GM18517 (cell line): Measurements from ENCODE around the gene SH3RF1.
A peak's percentile ranks its signal among the peaks of the same experiment; 100 is the strongest.

Source experiments
- ATAC-seq: cut with Tn5 transposase; IDR thresholded peaks from one replicate; pipeline ENCODE4 v1.9.1; 2021; ENCODE audit warnings: mild to moderate bottlenecking, moderate library complexity; ENCODE audit not compliant: unreplicated experiment

SH3RF1 gene

DNA sequence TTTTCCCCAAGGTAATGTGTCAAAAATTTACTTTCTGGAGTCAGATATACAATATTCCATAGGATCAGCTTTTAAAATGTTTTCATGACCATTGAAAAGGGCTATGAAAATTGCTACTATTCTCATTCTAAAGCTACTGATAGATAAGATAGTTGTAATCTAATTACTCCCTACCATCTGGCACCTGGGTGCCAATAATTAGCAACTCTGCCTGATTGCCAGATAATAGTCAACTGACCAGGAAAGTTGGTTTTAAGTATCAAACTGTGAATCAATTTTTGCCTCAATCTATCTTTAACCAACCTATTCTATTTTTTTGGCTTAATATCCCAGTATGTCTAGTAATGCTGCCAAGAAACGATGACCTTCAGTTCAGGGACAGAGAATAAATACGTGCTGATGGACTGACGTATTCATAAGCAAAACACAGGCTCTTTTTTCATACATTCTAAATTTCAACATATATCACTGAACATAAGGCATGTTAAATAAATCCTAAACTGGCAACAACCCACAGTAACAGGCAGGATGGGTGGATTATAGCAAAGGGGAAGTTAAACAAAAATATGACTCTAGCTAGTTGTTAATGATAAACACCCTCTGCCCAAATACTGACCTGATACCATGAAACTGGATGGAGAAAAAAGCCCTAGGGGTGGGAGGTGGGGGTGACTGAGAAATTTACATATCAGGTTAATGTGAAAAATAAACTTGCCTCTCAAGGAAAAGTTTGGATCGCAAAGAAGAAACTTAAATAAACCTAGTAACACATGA is 18.2 kb downstream of the SH3RF1 start:
- ATAC-seq: peak; percentile 77

DNA sequence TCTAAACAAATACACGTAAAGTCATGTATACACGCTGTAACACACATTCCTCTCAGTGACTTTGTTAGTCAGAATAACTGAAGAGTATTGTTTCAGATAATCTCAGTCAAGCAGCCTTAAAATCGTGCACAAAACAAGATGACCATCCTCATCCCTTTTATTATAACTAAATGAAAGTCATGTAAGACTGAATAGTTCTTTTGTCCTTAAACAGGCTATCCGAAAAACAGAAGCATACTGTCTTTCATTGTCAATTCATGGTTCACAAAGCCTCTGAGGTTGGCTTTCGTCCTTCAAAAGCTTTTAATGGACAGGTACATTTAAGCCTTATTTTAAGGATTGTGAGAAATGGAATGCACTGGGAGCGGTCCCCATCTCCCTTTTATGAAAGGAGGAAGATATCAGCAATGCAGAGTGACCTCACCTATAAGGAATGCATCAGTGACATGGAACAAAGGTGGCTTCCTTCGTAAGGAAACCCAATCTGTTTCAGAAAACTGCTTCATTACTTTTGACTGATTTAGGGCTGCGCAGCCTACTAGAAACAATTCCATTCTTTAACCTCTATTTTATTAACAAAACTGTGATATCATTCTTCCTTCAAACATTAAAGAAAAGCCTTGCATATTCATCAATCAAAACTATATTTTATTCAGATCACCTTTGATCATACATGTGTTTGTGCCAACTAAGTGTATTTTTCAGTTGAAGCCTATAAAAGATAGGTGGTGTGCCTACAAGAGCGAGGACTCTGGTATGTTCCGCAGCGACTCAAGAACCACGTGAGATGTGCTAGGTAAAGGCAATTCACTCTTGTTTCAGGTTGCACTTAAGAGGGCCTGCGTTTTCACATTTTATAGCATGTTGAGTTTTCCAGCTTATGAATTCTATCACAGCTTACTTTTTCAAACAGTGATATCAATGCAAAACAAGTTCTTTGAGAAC is 19.2 kb downstream of the SH3RF1 start:
- ATAC-seq: no peak

- ATAC-seq: no peak
Observed at GRCh38 chr4:169250796-169251195, 20.0 kb downstream of the SH3RF1 start.

GRCh38 chr4:169249999-169250398 is 20.8 kb downstream of the SH3RF1 start:
- ATAC-seq: no peak

- ATAC-seq: no peak
Observed at GRCh38 chr4:169249214-169249973, 21.4 kb downstream of the SH3RF1 start.

DNA sequence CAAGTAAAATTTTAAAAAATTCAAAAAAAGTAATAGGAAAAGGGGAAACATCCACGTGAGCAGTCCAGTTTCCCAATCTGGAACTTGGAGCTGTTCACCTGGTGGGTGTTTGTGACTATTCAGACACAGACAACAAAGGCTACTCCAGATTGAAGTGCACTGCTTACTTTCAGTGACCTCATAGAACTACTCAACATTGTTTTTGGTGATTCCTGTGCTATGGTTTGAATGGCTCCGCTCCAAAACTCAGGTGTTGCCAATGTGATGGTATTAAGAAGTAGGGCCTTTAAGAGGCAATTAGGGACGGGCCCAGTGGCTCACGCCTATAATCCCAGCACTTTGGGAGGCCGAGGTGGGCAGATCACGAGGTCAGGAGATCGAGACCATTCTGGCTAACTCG is 22.1 kb downstream of the SH3RF1 start:
- no peak for ATAC-seq

DNA sequence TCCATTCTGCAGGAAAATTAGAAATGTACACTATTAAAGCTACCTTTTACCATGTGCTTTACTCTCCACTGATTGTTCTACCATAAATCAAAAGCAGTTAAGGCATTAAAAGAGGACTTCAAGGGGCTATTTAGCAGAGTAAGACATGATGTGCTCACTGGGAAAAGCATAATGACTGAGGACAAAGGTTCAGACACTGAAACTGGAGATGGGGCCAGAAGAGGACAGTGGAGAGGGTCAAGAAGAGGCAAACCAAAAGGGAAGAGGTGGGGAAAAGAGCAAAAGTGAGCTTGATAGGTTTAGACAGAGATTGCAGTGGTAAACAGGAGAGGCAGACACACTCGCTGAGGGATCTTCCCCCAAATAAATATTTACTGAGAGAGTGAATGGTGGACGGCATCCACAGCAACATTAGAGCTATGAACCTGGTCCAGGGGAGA is 23.8 kb downstream of the SH3RF1 start:
- ATAC-seq: no peak

- no peak for ATAC-seq
Observed at GRCh38 chr4:169246279-169246678, 24.5 kb downstream of the SH3RF1 start.

DNA sequence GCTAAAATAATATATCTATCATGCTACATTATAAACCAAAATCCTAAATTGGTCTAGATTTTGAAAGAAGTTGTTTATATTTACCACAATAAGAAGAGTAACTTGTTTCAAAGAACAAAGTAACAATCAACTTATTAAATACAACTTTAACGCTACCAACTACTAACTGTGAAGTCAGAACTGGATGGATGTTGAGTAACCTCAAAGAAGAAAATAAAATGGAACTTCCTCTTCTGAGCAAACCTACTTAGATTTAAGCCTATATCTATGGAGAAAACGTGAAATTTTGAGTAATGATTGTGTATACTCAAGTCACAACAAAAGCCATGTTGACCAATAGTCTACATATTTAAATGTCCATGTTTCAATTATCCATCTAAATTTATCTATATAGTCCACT is 25.7 kb downstream of the SH3RF1 start:
- ATAC-seq: no peak

- no peak for ATAC-seq
Observed at GRCh38 chr4:169243825-169244609, 26.7 kb downstream of the SH3RF1 start.

DNA sequence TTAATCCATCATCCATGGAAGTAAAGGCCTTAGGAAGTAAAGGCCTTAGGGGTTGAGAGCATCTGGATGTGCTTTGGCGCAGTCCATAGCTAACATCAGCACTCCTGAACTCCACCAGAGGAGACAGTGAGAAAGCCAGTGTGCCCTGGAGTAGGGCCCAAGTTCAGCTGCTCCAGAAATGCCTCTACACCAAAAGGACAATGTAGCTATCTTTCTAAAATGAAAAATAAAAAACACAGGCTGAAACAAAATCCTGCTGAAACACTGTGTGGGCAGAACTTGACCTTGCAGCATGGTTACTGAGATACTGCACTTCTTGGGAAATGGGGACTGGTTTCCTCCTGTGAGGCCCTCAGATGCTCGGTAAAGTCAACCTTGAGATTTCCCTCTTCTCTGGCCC is 29.3 kb downstream of the SH3RF1 start:
- ATAC-seq: no peak

DNA sequence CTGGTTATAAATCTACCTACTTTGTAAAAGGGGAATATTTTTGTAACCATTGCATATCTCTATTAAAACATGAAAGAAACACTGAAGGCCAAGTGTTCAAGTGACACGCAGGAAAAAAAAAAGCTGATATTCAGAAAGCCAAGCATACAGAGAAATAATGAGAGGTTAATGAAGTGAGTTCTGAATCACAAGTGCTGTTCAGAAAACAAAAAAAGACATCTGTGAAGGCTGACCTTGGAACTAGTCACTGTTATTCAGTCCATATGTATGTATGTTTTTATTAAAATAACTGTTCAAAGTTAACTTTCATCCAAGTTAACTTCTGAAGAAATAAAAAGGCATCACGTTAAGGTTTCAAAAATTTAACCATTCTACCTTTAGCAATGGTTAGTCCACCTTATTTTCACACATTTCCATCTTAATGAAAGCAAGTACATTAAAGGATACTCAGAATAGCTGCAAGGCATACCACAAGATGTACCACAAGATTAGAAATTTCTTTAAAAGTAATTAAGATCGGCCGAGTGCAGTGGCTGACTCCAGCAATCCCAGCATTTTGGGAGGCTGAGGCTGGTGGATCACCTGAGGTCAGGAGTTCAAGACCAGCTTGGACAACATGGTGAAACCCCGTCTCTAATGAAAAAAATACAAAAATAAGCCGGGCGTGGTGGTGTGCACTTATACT is 31.4 kb downstream of the SH3RF1 start:
- no peak for ATAC-seq

- no peak for ATAC-seq
Observed at GRCh38 chr4:169238445-169238844, 32.3 kb downstream of the SH3RF1 start.

- ATAC-seq: no peak
Observed at GRCh38 chr4:169236873-169237626, 33.7 kb downstream of the SH3RF1 start.

- no peak for ATAC-seq
Observed at GRCh38 chr4:169236078-169236477, 34.7 kb downstream of the SH3RF1 start.

DNA sequence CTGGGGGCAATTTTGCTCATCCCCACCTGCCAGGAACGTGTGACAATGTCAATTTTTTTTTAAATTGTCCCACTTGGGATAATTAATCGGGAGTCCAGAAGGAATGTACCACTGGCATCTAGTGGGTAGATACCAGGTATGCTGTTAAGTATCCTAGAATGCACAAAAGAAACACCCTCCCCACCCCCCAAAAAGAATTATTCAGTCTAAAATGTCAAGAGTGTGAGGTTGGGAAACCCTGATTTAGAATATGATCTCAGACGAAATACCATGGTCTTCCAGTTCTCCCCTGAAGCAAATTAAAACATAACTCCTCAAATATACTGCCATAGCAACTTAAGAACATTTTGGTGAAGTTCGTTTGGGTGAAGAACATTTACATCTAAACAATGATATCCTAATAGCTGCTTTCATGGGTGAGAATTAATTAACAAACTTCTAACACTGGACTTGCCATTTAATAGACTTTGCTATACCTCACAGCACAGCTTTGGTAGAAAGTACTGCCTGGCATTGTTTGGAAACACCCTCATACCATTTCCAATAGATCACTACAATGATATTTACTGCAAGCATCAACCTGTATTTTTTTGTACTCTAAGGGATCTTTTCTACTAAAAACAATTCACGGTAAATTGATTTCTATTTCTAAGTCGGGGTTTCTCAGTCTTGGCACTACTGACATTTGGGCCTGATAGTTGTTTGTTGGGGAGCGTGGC is 36.5 kb downstream of the SH3RF1 start:
- no peak for ATAC-seq

DNA sequence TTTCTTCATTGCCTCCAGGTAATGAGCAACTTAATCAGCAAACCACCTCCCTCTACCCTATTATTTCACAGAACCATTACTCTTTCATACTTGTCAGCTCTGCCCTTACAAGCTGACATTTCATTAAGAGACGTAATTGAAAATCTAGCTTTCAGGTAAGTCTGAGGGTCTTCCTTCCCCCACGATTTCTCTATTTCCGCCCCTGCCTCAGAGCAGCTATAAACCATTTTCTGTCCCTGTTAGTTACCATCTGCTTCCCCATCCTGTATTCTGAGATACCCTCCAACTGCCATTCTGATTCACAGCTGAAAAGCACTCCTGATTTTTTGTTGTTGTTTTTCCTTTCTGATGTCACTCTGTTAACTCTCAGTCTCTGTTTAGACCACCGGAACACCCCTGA is 37.1 kb downstream of the SH3RF1 start:
- ATAC-seq: no peak

DNA sequence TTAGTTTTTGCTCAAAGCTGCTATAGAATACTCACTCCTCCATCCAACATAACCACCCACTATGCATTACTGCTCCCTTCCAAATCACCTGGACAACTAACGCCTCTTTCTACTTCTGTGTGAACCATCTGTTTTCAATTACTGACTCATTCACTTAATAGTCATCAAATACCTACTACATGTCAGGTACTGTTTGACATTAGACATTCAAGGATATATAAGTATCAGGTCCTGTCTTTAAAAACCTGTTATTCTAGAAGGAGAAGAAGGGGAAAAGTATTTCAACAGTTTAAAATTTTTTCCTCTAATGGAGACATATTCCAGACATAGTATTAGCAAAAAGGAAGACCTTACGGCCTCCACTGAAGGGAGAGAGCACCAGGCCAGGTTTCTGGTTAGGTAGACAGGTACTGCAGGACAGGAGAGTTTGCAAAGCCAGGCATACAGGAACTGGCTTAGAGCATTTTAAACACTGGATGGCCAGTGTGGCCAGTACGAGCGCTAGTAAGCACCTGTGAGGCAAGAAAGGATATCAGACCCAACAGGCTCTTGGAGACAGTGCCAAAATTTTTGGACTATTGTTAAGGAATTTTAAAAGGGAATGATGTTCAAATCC is 39.0 kb downstream of the SH3RF1 start:
- ATAC-seq: no peak
